Kidney (tissue), 14 donors: ENCODE data around the gene ROPN1B. TPM values are rescaled to one million over a fixed set of nuclear protein-coding genes. Genes with fewer than 3 reads are reported as not detected.
"Not testable (repeated sequence)": the region's sequence is repeated elsewhere in the genome, so short reads cannot be mapped to it uniquely, and the experiment has no call there.

Source experiments
- DNase-seq, 5 donors: peaks; one replicate each; pipeline ENCODE4 v3.0.0-alpha.2; 2013 to 2020
- FAIRE-seq: peaks from 2 replicates; lab custom pipeline; 2012; peaks lifted over from hg19 to GRCh38; lab: Jason Lieb, UNC
- H3K27ac ChIP-seq, 2 donors: one replicate each; pipeline ENCODE4 v1.7.0; 2013; ENCODE audit warnings: low read depth in 2 of 2, low read length in 2 of 2, inconsistent platforms in 1 of 2
- H3K27me3 ChIP-seq: one replicate; pipeline ENCODE4 v1.7.1; 2013; ENCODE audit warnings: low read length, inconsistent platforms; ENCODE audit not compliant: control insufficient read depth, insufficient read depth
- H3K36me3 ChIP-seq, 3 donors: one replicate each; pipeline versions ENCODE4 v1.7.0 to v1.7.1; 2013; ENCODE audit warnings: low read length in 3 of 3, control low read depth in 1 of 3, inconsistent platforms in 1 of 3; ENCODE audit not compliant: insufficient read depth in 3 of 3, control insufficient read depth in 2 of 3
- H3K4me1 ChIP-seq, 3 donors: one replicate each; pipeline versions ENCODE4 v1.7.0 to v1.7.1; 2013; ENCODE audit warnings: low read length in 3 of 3, inconsistent platforms in 1 of 3, low read depth in 1 of 3; ENCODE audit not compliant: control insufficient read depth in 2 of 3, insufficient read depth in 2 of 3
- H3K4me3 ChIP-seq, 3 donors: one replicate each; pipeline versions ENCODE4 v1.7.0 to v1.8.1; 2013; ENCODE audit warnings: low read length in 3 of 3, control low read depth in 1 of 3, inconsistent platforms in 1 of 3
- H3K9ac ChIP-seq, 3 donors: one replicate each; pipeline versions ENCODE4 v1.7.0 to v1.7.1; 2013; ENCODE audit warnings: low read length in 3 of 3, control low read depth in 1 of 3, inconsistent platforms in 1 of 3
- H3K9me3 ChIP-seq, 3 donors: one replicate each; pipeline versions ENCODE4 v1.7.0 to v1.7.1; 2013; ENCODE audit warnings: low read length in 3 of 3, control low read depth in 1 of 3, inconsistent platforms in 1 of 3; ENCODE audit not compliant: control insufficient read depth in 2 of 3, insufficient read depth in 1 of 3
- CTCF ChIP-seq: IDR thresholded peaks from 3 replicates; pipeline ENCODE4 v1.5.1; 2012; ENCODE audit warnings: mild to moderate bottlenecking, moderate library complexity, borderline replicate concordance; ENCODE audit not compliant: insufficient read depth; ENCODE audit errors: extremely low read depth
- intact Hi-C: fragments of 100-400 bp; cut with DNase I; formaldehyde crosslinking; loops from one replicate; pipeline ENCODE4 v1.11.1; 2022
- polyA plus RNA-seq: library from polyadenylated mRNA; stranded (reverse); fragments of 350-450 nt; fragmentation: Illumina TruSeq; extraction: RNeasy Lipid Tissue Mini Kit (QIAGEN cat#74804); gene quantifications from one replicate; pipeline ENCODE4 v1.2.3, GENCODE V29; 2014; ENCODE audit warnings: low read depth, low replicate concordance; ENCODE audit not compliant: insufficient read depth
- total RNA-seq: library from RNA; stranded (reverse); fragmentation: NEBNext Ultra II Directional; extraction: Animal tissue kit (Norgen Biotek cat#: 25700); gene quantifications from one replicate; pipeline ENCODE4 v1.2.1, GENCODE V29; 2021
- donor health status: control.
- donor health status: control.
- donor health status: control.
- donor health status: control.
- donor health status: control.
- donor health status: DM: yes; HTN: yes; CAD: no.
- donor health status: Normal renal cell carcinoma (clear cell type).

The ROPN1B gene
- total and polyA plus RNA-seq, 2 donors from 2014 or later, result not detected

- DNase-seq, result peak in 4 of 5 donors; percentile 61 to 69 (median 64)
- TF ChIP-seq CTCF, result peak; percentile 52
- H3K9ac ChIP-seq, intact Hi-C loops, H3K27me3 ChIP-seq, H3K27ac ChIP-seq, FAIRE-seq, H3K4me3 ChIP-seq, H3K9me3 ChIP-seq, H3K4me1 ChIP-seq, H3K36me3 ChIP-seq: not testable (repeated sequence)
Observed at GRCh38 chr3:125928771-125929545, 40.0 kb upstream of the ROPN1B start.

GRCh38 chr3:125929765-125930164, 39.2 kb upstream of the ROPN1B start:
- H3K4me3 ChIP-seq, intact Hi-C loops, H3K36me3 ChIP-seq, H3K27me3 ChIP-seq, H3K27ac ChIP-seq, H3K4me1 ChIP-seq, DNase-seq, FAIRE-seq, H3K9ac ChIP-seq, H3K9me3 ChIP-seq: not testable (repeated sequence)

- H3K27ac ChIP-seq, H3K36me3 ChIP-seq, H3K27me3 ChIP-seq, H3K9ac ChIP-seq, intact Hi-C loops, FAIRE-seq, H3K9me3 ChIP-seq, H3K4me3 ChIP-seq, H3K4me1 ChIP-seq, DNase-seq: not testable (repeated sequence)
Observed at GRCh38 chr3:125931355-125931880, 37.6 kb upstream of the ROPN1B start.

GRCh38 chr3:125933397-125934173, 35.4 kb upstream of the ROPN1B start:
- H3K27ac ChIP-seq, H3K4me3 ChIP-seq, intact Hi-C loops, H3K9ac ChIP-seq, DNase-seq, H3K9me3 ChIP-seq, H3K36me3 ChIP-seq, FAIRE-seq, H3K4me1 ChIP-seq, H3K27me3 ChIP-seq: not testable (repeated sequence)

GRCh38 chr3:125935252-125935874, 33.6 kb upstream of the ROPN1B start:
- intact Hi-C loops, H3K9me3 ChIP-seq, H3K9ac ChIP-seq, H3K27me3 ChIP-seq, FAIRE-seq, H3K36me3 ChIP-seq, H3K4me1 ChIP-seq, H3K27ac ChIP-seq: not testable (repeated sequence)
- DNase-seq, result peak in 4 of 5 donors; percentile 46 to 76 (median 66)
- peak overlapping the region in 1 of 3 donors; percentile 16 for H3K4me3 ChIP-seq

- H3K27ac ChIP-seq, H3K9me3 ChIP-seq, H3K4me1 ChIP-seq, H3K27me3 ChIP-seq, intact Hi-C loops, H3K36me3 ChIP-seq, FAIRE-seq, H3K4me3 ChIP-seq, H3K9ac ChIP-seq: not testable (repeated sequence)
- peak in 3 of 5 donors; percentile 9 to 46 (median 22) for DNase-seq
Observed at GRCh38 chr3:125936210-125936815, 32.7 kb upstream of the ROPN1B start.

- H3K36me3 ChIP-seq, H3K4me1 ChIP-seq, H3K27ac ChIP-seq, intact Hi-C loops, FAIRE-seq, H3K9me3 ChIP-seq, DNase-seq, H3K9ac ChIP-seq, H3K4me3 ChIP-seq, H3K27me3 ChIP-seq: not testable (repeated sequence)
Observed at GRCh38 chr3:125936891-125937290, 32.1 kb upstream of the ROPN1B start.
